Skeletal muscle tissue (tissue), 4 donors: ENCODE measurements around the gene PHB1. TPM values are rescaled to one million over a fixed set of nuclear protein-coding genes. Genes with fewer than 3 reads are reported as not detected.
"Not testable (repeated sequence)": the region's sequence is repeated elsewhere in the genome, so short reads cannot be mapped to it uniquely, and the experiment has no call there.

Experiments used
- H3K27ac ChIP-seq: one replicate; pipeline ENCODE4 v1.7.0; 2013; ENCODE audit warnings: mild to moderate bottlenecking, low read depth, low read length, inconsistent platforms
- H3K27me3 ChIP-seq, 3 donors: one replicate each; pipeline ENCODE4 v1.7.0; 2013; ENCODE audit warnings: low read length in 3 of 3; ENCODE audit not compliant: control insufficient read depth in 3 of 3, insufficient read depth in 3 of 3
- H3K36me3 ChIP-seq, 3 donors: one replicate each; pipeline ENCODE4 v1.7.0; 2013; ENCODE audit warnings: low read length in 3 of 3; ENCODE audit not compliant: control insufficient read depth in 3 of 3, insufficient read depth in 3 of 3
- H3K4me1 ChIP-seq, 3 donors: one replicate each; pipeline ENCODE4 v1.7.0; 2013; ENCODE audit warnings: low read length in 3 of 3, mild to moderate bottlenecking in 3 of 3; ENCODE audit not compliant: control insufficient read depth in 3 of 3, insufficient read depth in 3 of 3
- H3K4me3 ChIP-seq, 3 donors: one replicate each; pipeline ENCODE4 v1.7.0; 2013; ENCODE audit warnings: low read length in 3 of 3
- H3K9ac ChIP-seq, 3 donors: one replicate each; pipeline ENCODE4 v1.7.0; 2013; ENCODE audit warnings: low read length in 3 of 3, mild to moderate bottlenecking in 3 of 3, moderate library complexity in 2 of 3, low read depth in 1 of 3
- H3K9me3 ChIP-seq, 3 donors: one replicate each; pipeline ENCODE4 v1.7.0; 2013; ENCODE audit warnings: low read length in 3 of 3; ENCODE audit not compliant: control insufficient read depth in 3 of 3
- total RNA-seq: library from RNA; depleted of rRNA; stranded (reverse); fragments of >200 nt; gene quantifications from one replicate; pipeline ENCODE4 v1.2.3, GENCODE V29; 2014
- donor health status: Osteomylitis.

PHB1 gene
- total RNA-seq, 1 donor from 2014 or later, result 105 TPM

DNA sequence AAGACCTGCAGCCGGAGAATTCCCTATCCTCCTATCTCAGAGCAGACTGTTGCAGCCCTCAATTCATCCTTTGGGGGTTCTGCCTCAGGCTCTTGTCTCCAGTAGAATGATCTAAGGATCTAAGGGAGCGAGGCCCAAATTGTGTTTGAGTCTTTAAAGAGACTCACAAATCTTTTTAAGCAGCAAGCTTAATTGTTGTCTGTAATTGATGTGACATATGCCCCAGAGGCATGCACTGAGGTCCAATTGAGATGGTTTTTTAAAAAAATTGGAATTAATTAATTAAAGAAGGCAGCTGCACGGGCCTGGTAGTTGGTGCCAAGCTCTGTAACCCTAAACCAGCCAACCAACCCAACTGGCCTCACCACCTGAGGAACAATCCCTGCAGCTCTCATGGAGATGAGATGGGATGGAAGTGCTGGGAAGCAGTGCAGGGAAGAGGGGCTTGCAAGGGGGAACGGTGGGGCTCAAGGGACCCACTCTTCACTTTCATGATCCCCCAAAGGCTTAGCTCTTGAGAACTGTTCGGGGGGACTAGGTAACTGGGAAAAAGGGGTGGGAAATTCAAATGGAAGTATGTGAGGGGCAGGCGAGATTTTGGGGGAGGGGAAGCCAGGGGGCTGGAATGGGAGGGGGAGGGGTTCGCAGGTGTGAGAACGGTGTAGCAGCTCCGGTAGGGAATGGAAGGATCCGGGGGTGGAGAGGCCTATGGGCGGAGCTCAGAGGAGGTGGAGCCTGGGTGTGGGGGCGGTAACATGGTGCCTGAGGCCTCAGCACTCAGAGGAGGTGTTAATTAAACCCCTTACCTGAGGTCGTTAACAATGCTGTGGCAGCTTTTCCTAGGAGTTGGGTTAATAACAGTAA, 43.5 kb downstream of the PHB1 start:
- Histone ChIP-seq H3K27me3 (no peaks in the 10 kb centered on the region), H3K27ac (no peak overlapping the region), H3K4me3 (no peak overlapping the region), H3K36me3 (no peaks in the 10 kb centered on the region), H3K4me1 (no peaks in the 10 kb centered on the region), H3K9ac (no peak overlapping the region), H3K9me3 (no peaks in the 10 kb centered on the region)

DNA sequence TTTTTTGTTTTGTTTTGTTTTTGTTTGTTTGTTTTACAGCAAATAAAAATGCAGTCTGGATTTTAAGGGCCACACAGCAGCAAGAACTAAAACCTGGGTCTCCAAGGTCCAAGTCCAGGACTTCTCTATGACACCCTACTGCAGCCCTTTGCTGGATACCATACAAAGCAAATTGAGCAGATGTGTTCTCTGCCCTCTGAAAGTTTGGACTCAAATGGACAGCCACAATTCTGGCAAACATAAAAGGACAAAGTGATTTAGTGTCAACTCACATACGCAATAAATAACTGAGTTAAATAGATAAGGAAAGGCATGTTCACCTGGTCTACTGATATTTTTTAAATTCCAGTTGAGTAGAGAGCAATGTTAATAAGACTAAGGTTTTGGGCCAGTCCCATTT, 44.9 kb downstream of the PHB1 start:
- no peaks in the 10 kb centered on the region for H3K27me3 ChIP-seq
- no peak overlapping the region for H3K4me3 ChIP-seq
- no peak overlapping the region for H3K27ac ChIP-seq
- H3K4me1 ChIP-seq, result no peaks in the 10 kb centered on the region
- no peak overlapping the region for H3K9ac ChIP-seq
- H3K36me3 ChIP-seq, result no peaks in the 10 kb centered on the region
- H3K9me3 ChIP-seq, result no peaks in the 10 kb centered on the region

DNA sequence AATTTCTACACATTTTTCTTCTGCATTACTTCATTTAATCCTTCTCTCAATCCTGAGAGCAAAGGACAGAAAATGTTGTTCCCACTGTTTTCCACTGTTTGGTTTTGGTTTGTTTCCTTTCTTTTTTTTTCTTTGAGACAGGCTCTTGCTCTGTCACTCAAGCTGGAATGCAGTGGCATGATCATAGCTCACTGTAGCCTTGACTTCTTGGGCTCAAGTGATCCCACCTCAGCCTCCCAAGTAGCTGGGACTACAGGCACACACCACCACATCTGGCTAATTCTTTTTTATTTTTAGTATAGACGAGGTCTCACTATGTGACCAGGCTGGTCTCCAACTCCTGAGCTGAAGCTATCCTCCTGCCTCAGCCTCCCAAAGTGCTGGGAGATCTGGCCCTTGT, 45.6 kb downstream of the PHB1 start:
- Histone ChIP-seq H3K4me3 (no peak overlapping the region), H3K4me1 (no peaks in the 10 kb centered on the region), H3K27ac (no peak overlapping the region), H3K9me3 (no peaks in the 10 kb centered on the region), H3K36me3 (no peaks in the 10 kb centered on the region), H3K9ac (no peak overlapping the region), H3K27me3 (no peaks in the 10 kb centered on the region)

DNA sequence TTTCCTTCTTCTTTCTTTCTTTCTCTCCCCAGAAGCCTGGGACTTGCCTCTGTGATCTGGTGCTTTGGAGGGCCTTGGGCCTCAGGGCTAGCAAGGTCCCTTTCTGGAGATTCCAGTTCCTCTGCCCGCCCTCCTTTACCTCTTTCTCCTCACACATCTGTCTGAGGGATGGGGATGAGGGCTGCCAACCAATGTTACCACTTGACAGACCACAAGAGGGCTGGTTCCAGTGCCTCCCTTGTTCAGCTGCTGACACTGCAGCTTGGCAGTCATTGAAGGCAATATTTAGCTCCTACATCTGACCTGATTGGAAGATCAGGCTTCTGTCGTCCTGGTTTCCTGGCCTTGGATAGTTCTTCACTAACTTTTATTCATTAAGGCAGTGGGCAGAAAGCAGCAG, 49.0 kb downstream of the PHB1 start:
- Histone ChIP-seq H3K9ac (no peak overlapping the region), H3K27ac (no peak overlapping the region), H3K4me1 (peaks cover 4 to 14% (median 10%) of the 10 kb centered on the region in 3 donors), H3K4me3 (no peak overlapping the region), H3K36me3 (no peaks in the 10 kb centered on the region), H3K9me3 (no peaks in the 10 kb centered on the region), H3K27me3 (no peaks in the 10 kb centered on the region)

DNA sequence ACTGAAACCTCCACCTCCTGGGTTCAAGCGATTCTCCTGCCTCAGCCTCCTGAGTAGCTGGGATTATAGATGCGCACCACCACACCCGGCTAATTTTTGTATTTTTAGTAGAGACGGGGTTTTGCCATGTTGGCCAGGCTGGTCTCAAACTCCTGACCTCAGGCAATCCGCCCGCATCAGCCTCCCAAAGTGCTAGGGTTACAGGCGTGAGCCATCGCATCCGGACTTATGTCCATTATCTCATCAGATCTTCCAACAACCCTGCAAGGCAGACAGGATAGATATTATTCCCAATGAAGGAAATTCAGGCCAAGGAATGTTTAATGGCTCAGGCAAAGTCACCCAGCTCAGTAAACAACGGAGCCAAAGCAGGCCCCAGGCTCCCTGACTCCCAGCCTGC, 49.6 kb downstream of the PHB1 start:
- not testable (repeated sequence) for H3K4me3 ChIP-seq, H3K9ac ChIP-seq, H3K9me3 ChIP-seq, H3K27ac ChIP-seq, H3K36me3 ChIP-seq, H3K27me3 ChIP-seq
- H3K4me1 ChIP-seq, result peaks cover 9 to 18% (median 15%) of the 10 kb centered on the region in 3 donors

DNA sequence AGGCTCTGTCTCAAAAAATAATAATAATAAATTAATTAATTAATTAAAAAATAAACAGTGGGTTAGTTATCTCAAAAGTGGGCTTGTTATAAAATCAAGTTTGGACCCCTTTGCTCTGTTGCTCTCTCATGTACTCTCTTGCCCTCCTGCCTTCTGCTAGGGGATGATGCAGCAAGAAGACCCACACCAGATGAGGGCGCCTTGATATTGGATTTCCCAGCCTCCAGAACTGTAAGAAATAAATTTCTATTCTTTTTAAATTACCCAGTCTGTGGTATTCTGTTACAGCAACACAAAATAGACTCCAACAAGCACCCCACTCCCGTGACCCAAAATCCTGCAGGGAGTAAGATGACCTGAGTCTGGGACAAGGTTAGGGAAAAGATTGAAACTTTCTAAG, 50.6 kb downstream of the PHB1 start:
- H3K9me3 ChIP-seq, result no peaks in the 10 kb centered on the region
- no peak overlapping the region for H3K9ac ChIP-seq
- H3K27me3 ChIP-seq, result no peaks in the 10 kb centered on the region
- no peaks in the 10 kb centered on the region for H3K36me3 ChIP-seq
- H3K4me1 ChIP-seq, result peaks cover 17 to 24% (median 18%) of the 10 kb centered on the region in 3 donors
- H3K27ac ChIP-seq, result no peak overlapping the region
- no peak overlapping the region for H3K4me3 ChIP-seq

DNA sequence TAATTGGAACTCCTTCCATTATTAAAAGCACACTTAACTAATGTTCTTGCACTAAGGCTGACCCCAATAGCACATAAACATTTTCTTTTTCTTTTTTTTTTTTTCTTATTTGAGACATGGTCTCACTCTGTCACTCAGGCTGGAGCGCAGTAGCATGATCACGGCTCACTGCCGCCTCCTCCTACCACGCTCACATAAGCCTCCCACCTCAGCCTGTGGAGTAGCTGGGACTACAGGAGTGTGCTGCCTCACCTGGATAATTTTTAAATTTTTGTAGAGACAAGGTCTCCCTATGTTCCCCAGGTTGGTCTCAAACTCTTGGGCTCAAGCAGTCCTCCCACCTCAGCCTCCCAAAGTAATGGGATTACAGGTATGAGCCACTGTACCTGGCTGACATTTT, 51.4 kb downstream of the PHB1 start:
- H3K27ac ChIP-seq, result no peak overlapping the region
- no peaks in the 10 kb centered on the region for H3K27me3 ChIP-seq
- no peaks in the 10 kb centered on the region for H3K36me3 ChIP-seq
- H3K9ac ChIP-seq, result no peak overlapping the region
- peaks cover 19 to 31% (median 21%) of the 10 kb centered on the region in 3 donors for H3K4me1 ChIP-seq
- no peaks in the 10 kb centered on the region for H3K9me3 ChIP-seq
- H3K4me3 ChIP-seq, result no peak overlapping the region

DNA sequence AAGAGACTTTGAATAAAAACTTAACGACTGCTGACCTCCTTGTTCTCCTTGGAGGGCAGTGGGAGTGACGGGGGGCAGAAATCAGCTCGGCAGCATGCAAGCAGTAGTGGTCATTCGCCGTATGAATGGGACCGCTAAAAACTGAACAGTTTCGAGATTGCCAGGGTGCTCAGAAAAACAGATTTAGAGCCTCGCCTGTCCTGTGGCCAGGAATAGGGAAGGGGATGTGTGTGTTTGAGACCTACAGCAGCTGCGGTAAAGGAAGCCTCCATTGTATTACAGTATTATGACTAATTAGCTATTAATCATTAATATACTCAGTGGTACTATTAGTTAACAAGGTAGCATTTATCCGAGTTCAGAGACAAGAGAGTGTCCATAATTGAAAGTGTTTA, 52.0 kb downstream of the PHB1 start:
- H3K4me1 ChIP-seq, result peaks cover 20 to 31% (median 25%) of the 10 kb centered on the region in 3 donors
- peak overlapping the region; percentile 53 to 64 (median 63) for H3K9ac ChIP-seq
- peak overlapping the region; percentile 65 for H3K27ac ChIP-seq
- H3K9me3 ChIP-seq, result no peaks in the 10 kb centered on the region
- no peaks in the 10 kb centered on the region for H3K36me3 ChIP-seq
- H3K27me3 ChIP-seq, result no peaks in the 10 kb centered on the region
- H3K4me3 ChIP-seq, result peak overlapping the region; percentile 65 to 90 (median 68)

DNA sequence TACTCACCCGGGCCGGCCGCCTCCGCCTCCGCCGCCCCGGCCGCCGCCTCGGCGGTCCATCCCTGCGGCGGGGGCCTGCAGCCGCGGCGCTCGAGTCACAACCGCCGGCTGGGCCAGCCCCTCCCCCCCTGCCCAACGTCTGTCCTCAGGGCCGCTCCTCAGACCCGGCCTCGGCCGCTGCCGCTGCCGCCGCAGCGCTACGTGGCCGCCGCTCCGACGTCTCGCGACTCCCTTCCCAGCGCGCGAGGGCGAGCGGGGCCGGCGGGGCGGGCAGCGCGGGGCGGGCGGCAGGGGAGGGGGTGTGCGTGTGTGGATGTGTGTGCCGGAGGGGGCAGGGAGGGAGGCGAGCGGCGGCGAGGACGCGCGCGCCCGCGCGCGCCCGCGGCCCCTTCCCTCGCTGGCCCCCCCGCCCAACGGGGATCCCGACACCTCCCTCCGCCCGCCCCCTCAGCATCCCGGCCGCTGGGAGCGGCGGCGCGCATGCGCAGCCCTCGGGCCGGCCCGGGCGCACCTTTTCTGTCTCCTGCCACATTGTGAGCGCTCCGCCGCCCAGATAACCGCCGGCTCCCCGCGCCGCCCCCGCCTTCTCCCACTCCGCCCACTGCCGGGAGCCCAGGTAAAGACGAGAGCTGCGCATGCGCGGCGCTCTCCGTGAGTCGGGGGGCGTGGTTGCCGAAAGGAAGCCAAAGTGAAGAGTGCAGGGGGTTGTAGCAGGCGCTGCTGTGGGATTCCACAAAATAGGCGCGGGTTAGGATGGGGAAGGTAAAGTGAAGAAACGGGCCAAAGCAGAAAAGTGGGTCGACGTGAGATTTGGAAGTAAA, 52.6 kb downstream of the PHB1 start, which contains the start of gene ZNF652:
ZNF652 (minus strand) TSS at position 349 of the 821 bp plus-strand sequence. CDS start 44,525 bp downstream, outside the sequence.
- peak within 1 kb of the TSS; percentile 69 for H3K27ac ChIP-seq
- H3K9me3 ChIP-seq, result no peaks in the 10 kb centered on the region

More for the DNA sequence above, 52.6 kb downstream of the PHB1 start, which contains the start of gene ZNF652:
- no peaks in the 10 kb centered on the region for H3K36me3 ChIP-seq
- peak within 1 kb of the TSS; percentile 85 to 95 (median 88) for H3K9ac ChIP-seq
- H3K27me3 ChIP-seq, result no peaks in the 10 kb centered on the region
- H3K4me1 ChIP-seq, result peaks cover 20 to 31% (median 25%) of the 10 kb centered on the region in 3 donors
- H3K4me3 ChIP-seq, result peak within 1 kb of the TSS; percentile 87 to 90 (median 89)
